GM18517 (cell line): ENCODE results near the gene TUSC2.
A peak's percentile ranks its signal among the peaks of the same experiment; 100 is the strongest.
"Not testable (repeated sequence)": the region's sequence is repeated elsewhere in the genome, so short reads cannot be mapped to it uniquely, and the experiment has no call there.

Experiments
- ATAC-seq: cut with Tn5 transposase; IDR thresholded peaks from one replicate; pipeline ENCODE4 v1.9.1; 2021; ENCODE audit warnings: mild to moderate bottlenecking, moderate library complexity; ENCODE audit not compliant: unreplicated experiment

TUSC2 gene

GRCh38 chr3:50319894-50320625 is 8.0 kb downstream of the TUSC2 start:
- ATAC-seq, result no peak

DNA sequence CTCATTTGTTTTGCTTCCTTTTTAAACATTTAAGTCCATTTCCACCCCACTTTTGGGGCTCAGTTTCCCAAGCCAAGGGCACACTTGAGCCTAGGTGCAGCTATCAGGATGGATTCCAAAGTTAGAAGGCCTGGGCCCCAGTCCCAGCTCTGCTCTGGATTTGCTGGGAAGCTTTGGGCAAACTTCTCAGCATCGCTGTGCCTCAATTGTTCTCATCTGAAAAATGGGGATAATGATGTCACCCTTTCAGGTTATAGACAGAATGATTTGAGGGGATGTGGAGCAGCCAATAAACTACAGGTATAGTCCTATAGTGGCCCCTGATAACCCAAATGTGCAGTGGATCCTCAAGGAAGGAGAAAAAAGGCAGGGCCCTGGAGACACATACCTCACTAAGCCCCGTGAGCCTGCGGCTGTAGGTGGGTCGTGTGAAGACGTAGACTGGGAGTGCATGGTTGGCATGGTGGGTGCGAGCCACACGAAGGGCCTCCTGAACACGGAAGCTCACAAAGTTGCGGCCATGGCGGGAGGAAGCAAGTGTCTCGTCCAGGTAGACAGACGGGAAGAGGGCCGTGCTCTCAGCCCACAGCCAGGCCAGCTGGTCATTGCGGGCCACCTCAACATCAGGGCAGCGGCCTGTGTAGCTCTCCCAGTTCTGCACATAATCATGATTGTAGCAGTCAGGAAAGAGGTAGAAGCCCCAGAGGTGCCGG is 8.7 kb downstream of the TUSC2 start:
- no peak for ATAC-seq

- no peak for ATAC-seq
Measured at GRCh38 chr3:50318615-50319014, 9.4 kb downstream of the TUSC2 start.

- no peak for ATAC-seq
Measured at GRCh38 chr3:50318163-50318562, 9.9 kb downstream of the TUSC2 start.

- ATAC-seq, result no peak
Measured at GRCh38 chr3:50317300-50317699, 10.7 kb downstream of the TUSC2 start.

GRCh38 chr3:50316657-50317242 is 11.3 kb downstream of the TUSC2 start:
- ATAC-seq, result no peak

- no peak for ATAC-seq
Measured at GRCh38 chr3:50314816-50315215, 13.2 kb downstream of the TUSC2 start.

- no peak for ATAC-seq
Measured at GRCh38 chr3:50314342-50314741, 13.7 kb downstream of the TUSC2 start.

DNA sequence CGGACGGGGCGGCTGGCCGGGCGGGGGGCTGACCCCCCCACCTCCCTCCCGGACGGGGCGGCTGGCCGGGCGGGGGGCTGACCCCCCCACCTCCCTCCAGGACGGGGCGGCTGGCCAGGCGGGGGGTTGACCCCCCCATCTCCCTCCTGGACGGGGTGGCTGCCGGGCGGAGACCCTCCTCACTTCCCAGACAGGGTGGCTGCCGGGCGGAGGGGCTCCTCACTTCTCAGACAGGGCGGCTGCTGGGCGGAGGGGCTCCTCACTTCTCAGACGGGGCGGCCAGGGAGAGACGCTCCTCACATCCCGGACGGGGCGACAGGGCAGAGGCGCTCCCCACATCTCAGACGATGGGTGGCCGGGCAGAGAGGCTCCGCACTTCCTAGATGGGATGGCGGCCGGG is 16.0 kb downstream of the TUSC2 start:
- not testable (repeated sequence) for ATAC-seq

DNA sequence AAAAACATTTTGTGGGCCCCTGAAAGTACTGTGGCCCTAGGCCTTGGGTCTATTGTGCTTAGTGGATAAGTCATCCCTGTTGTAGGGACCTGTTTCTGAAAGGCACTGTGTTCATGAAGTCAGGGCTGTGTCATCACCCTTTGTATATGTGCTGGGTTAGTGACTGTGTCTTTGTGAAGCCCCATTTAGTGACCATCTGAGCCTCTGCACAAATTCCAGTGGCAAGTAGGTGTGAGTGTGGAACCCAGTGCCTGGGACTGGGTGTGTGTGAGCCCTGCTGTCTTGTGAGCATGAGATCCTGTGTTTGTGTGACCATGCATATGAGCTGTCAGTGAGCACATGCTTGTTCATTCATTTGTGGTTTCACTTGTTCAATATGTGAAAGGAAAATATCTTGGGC is 23.4 kb downstream of the TUSC2 start:
- no peak for ATAC-seq

- no peak for ATAC-seq
Measured at GRCh38 chr3:50303013-50303815, 24.8 kb downstream of the TUSC2 start, which contains the start of gene HYAL1. HYAL1 (minus strand) TSS chr3:50303574; CDS start chr3:50302956, 618 bp downstream.

DNA sequence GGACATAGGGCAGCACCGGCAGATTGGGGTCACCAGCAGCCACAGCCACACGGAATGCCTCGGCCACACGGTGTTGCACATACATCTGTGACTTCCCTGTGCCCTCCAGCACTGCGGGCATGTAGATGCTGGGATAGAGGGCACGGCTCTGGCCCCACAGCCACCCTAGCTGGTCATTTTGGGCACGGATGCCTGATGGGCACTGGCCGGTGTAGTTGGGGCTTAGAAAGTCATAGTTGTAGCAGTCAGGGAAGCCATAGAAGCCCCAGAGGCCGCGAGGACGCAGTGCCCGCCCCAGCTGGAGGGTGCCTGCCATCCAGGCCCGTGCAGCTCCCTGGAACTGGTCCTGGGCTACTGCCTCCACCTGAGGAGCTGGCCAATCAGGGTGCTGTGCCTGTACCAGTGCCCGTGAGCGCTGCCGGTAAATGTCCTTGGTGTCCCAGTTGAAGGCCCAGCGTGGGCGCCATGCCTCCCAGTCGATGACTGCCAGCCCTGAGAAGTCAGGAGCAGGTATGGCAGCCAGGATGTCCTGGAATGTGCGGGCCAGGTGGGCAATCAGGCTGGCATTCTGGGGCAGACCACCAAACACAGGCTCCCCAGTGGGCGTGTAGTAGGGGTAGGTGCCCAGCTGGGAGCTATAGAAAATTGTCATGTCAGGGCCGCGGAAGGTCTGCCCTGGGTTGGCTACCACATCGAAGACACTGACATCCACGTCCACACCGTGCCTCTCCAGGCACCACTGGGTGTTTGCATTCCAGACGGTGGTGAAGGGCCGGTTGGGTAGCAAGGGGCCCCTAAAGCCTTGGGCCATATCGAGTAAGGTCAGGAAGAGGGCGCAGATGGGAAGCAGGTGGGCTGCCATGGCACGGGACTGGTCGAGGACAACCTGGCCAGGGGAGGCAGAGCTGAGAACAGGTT is 25.7 kb downstream of the TUSC2 start:
- ATAC-seq, result no peak

DNA sequence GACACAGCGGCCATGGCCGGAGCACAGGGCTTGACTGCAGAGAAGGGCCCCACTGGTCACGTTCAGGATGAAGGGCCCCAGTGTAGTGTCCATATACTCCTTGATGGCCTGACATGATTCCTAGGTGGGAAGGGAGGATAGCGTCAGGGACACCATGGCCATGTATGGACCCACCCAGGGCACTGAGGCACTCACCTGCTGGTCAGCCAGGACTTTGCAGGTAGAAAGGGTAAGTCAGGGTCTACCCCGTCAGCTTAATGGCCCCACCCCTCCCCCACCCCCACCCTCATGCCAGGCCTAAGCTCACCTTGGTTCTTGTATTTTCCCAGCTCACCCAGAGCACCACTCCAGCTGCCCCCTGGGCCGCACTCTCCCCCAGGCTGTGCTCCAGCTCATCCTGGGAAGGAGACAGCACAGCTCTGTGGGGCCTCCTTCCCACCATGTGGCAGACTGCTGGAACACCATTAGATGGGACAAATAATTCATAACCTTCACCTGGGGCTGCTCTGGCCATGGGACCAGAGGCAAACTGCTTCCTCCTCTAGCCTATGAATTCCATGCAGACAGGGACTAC is 27.3 kb downstream of the TUSC2 start:
- ATAC-seq, result no peak

- ATAC-seq, result no peak
Measured at GRCh38 chr3:50299929-50300680, 27.9 kb downstream of the TUSC2 start.

- no peak for ATAC-seq
Measured at GRCh38 chr3:50299638-50299928, 28.4 kb downstream of the TUSC2 start.

DNA sequence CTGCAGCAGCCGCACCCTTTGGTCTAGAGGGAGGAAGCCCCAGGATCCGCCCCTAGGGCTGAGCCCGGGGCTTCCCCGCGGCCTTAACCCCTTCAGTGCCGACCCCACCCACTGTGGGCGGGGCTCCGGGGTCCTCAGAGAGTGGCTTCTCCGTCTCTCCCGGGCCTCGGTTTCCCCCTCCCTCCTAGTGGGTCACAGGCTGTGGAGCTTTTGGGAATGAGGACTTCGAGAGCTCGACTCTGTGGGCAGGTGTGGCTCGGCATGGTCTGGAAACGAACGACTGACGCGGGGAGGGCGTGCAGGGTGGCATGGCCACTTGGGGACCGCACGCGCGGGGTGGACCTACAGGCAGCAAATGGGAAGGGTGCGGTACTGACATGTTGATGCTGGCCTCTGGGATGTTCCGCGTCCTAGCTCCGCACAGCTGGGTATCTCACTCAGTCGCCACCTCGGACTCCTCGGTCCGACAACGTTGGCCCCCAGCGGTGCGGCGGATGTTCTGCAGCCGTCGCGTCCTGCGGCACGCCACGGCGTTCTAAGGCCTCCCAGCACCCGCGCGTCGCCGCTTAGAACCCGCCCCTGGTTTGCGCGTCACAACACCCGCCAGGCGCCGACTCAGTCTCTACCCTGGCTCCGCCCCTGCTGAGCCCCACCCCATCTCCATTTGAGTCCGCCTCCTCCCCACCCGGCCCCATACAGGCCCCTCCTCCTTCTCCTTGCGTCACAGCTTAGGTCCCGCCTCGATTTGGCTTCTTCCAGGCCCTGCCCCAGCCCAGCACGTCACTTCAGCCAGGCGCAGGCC is 29.0 kb downstream of the TUSC2 start, which contains the start of the genes HYAL3 and NAA80:
HYAL3 (minus strand) TSS at position 570 of the 802 bp plus-strand sequence. CDS start 3,803 bp downstream, outside the sequence.
NAA80 (minus strand) TSS at position 570 of the 802 bp plus-strand sequence. CDS start 1,942 bp downstream, outside the sequence.
- peak; percentile 79 for ATAC-seq

DNA sequence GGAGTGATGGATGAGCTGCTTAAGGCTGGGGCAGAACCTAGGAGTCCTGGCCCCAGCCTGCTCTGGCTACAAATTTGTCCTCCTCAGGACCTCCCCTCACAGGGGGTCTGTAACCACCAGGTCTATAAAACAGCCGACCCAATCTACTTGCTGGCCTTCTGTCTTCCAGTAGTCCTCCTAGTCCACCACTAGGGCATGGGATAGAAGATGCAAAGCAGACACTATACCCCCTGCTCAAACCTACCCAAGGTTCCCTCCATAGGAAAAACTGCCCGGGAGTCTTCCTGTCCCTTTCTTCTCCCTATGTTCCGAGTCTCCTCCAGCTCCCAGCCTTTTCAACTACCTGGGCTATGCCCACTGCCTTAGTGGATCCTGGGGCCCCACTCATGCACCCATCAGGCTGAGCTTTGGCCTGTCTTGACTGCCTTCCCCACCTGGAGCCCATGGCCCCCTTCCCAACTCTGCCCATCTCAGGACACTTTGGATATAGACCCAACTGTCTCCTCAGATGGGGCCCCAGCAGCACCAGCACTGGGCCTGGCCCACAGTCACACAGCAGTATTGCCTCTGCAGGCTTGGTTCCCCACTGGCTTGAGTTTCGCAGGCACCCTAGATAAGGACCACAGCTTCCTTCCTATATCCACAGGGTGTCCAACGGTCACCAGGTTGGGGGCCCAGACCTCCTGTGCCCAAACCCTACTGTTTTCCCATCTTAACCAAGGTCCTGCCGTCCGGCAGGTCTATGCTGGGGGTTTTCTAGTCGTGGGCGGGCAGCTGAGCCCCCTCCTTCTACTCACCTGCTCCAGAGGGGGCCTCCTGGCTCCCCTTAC is 29.9 kb downstream of the TUSC2 start:
- no peak for ATAC-seq
